IMR-90 (cell line): ENCODE data around the gene TDG. TPM values are rescaled to one million over a fixed set of nuclear protein-coding genes. Genes with fewer than 3 reads are reported as not detected.

Experiments
- ATAC-seq: fragments of 200-7000 bp; cut with Tn5 transposase; 2 replicates; pipeline ENCODE4 v1.9.1; 2020; ENCODE audit warnings: low read depth, mild to moderate bottlenecking, moderate library complexity
- BruUV-seq: library from RNA; stranded (reverse); fragments of 400-500 nt; replicated peaks from 2 replicates; lab custom pipeline; 2021; lab: Mats Ljungman, UMichigan
- CTCF ChIA-PET: fragments of 300-600 bp; formaldehyde crosslinking; extraction: SDS; loops from one replicate; lab custom pipeline; 2021; ENCODE audit warnings: antibody characterized with exemption; lab: Yijun Ruan, JAX
- POLR2A ChIA-PET: fragments of 300-600 bp; sonication (Branson Sonifier 250); formaldehyde crosslinking; loops from one replicate; lab custom pipeline; 2022; ENCODE audit warnings: antibody characterized with exemption; ENCODE audit not compliant: unreplicated experiment; lab: Charles Lee
- DNase-seq: peaks from one replicate; pipeline ENCODE4 v3.0.0; 2013
- H2AFZ ChIP-seq: replicated peaks from 2 replicates; pipeline ENCODE3; 2013; ENCODE audit warnings: low read length, mild to moderate bottlenecking; ENCODE audit not compliant: poor library complexity
- H2AK5ac ChIP-seq: 2 replicates; pipeline ENCODE4 v1.6.1; 2013; ENCODE audit warnings: low read depth, low read length, inconsistent platforms
- H2AK9ac ChIP-seq: replicated peaks from 2 replicates; pipeline ENCODE3; 2013; ENCODE audit warnings: mild to moderate bottlenecking, low read depth, low read length, moderate library complexity; ENCODE audit not compliant: poor library complexity
- H2BK120ac ChIP-seq: 2 replicates; pipeline ENCODE4 v1.6.1; 2013; ENCODE audit warnings: low read depth, low read length, inconsistent platforms
- H2BK15ac ChIP-seq: 3 replicates; pipeline ENCODE4 v1.6.1; 2013; ENCODE audit warnings: low read depth, low read length, inconsistent platforms
- H2BK20ac ChIP-seq: 2 replicates; pipeline ENCODE4 v1.6.1; 2013; ENCODE audit warnings: low read depth, mild to moderate bottlenecking, inconsistent platforms, low read length, moderate library complexity
- H2BK5ac ChIP-seq: 2 replicates; pipeline ENCODE4 v1.6.1; 2013; ENCODE audit warnings: mild to moderate bottlenecking, low read depth, low read length, inconsistent platforms; ENCODE audit not compliant: poor library complexity, severe bottlenecking
- H3K14ac ChIP-seq: replicated peaks from 2 replicates; pipeline ENCODE4 v1.6.1; 2013; ENCODE audit warnings: low read depth, low read length, inconsistent platforms
- H3K18ac ChIP-seq: 2 replicates; pipeline ENCODE4 v1.6.1; 2013; ENCODE audit warnings: low read depth, low read length, control low read depth
- H3K23ac ChIP-seq: 2 replicates; pipeline ENCODE4 v1.6.1; 2013; ENCODE audit warnings: low read depth, low read length, inconsistent platforms
- H3K27ac ChIP-seq: 2 replicates; pipeline ENCODE4 v1.5.1; 2013; ENCODE audit warnings: mild to moderate bottlenecking, control low read depth, low read length; ENCODE audit not compliant: insufficient read depth
- H3K27me3 ChIP-seq: 2 replicates; pipeline ENCODE4 v1.6.1; 2013; ENCODE audit warnings: low read length; ENCODE audit not compliant: control insufficient read depth, insufficient read depth
- H3K36me3 ChIP-seq: 2 replicates; pipeline ENCODE4 v1.6.1; 2013; ENCODE audit warnings: low read length, mixed read lengths; ENCODE audit not compliant: control insufficient read depth, insufficient read depth
- H3K4ac ChIP-seq: 2 replicates; pipeline ENCODE4 v1.6.1; 2013; ENCODE audit warnings: low read depth, low read length, inconsistent platforms
- H3K4me1 ChIP-seq: 2 replicates; pipeline ENCODE4 v1.6.1; 2013; ENCODE audit warnings: low read length, mixed read lengths; ENCODE audit not compliant: control insufficient read depth, insufficient read depth
- H3K4me2 ChIP-seq: 2 replicates; pipeline ENCODE4 v1.6.1; 2013; ENCODE audit warnings: low read depth, mild to moderate bottlenecking, control low read depth, low read length, moderate library complexity
- H3K4me3 ChIP-seq: 2 replicates; pipeline ENCODE4 v1.5.1; 2013; ENCODE audit warnings: low read depth, mild to moderate bottlenecking, control low read depth, low read length, moderate library complexity; ENCODE audit not compliant: insufficient read depth
- H3K56ac ChIP-seq: 2 replicates; pipeline ENCODE4 v1.6.1; 2013; ENCODE audit warnings: low read length, inconsistent platforms; ENCODE audit not compliant: insufficient read depth; ENCODE audit errors: extremely low read depth
- H3K79me1 ChIP-seq, 2 experiments: 2 replicates each; pipeline ENCODE4 v1.6.1; 2013; ENCODE audit warnings: low read length in 2 of 2, inconsistent platforms in 1 of 2, low read depth in 1 of 2
- H3K9ac ChIP-seq: 2 replicates; pipeline ENCODE4 v1.6.1; 2013; ENCODE audit warnings: low read depth, low read length, control low read depth
- H3K9me1 ChIP-seq: 2 replicates; pipeline ENCODE4 v1.6.1; 2013; ENCODE audit warnings: low read length, inconsistent platforms; ENCODE audit not compliant: insufficient read depth
- H3K9me3 ChIP-seq: 2 replicates; pipeline ENCODE4 v1.6.1; 2013; ENCODE audit warnings: low read length; ENCODE audit not compliant: control insufficient read depth, insufficient read depth
- H4K20me1 ChIP-seq: 2 replicates; pipeline ENCODE4 v1.6.1; 2013; ENCODE audit warnings: low read length, inconsistent platforms; ENCODE audit not compliant: insufficient read depth
- H4K5ac ChIP-seq: 2 replicates; pipeline ENCODE4 v1.6.1; 2013; ENCODE audit warnings: mild to moderate bottlenecking, low read depth, low read length, control low read depth
- H4K8ac ChIP-seq, 2 experiments: 2 replicates each; pipeline ENCODE4 v1.6.1; 2013; ENCODE audit warnings: low read depth in 2 of 2, low read length in 2 of 2, control low read depth in 1 of 2, inconsistent platforms in 1 of 2
- H4K91ac ChIP-seq: 2 replicates; pipeline ENCODE4 v1.6.1; 2013; ENCODE audit warnings: low read depth, low read length, inconsistent platforms; ENCODE audit not compliant: insufficient read depth
- SMC3 ChIP-seq: fragments of 150-350 bp; IDR thresholded peaks from 2 replicates; pipeline ENCODE4 v1.6.1; 2016; ENCODE audit warnings: low read depth, mild to moderate bottlenecking, antibody characterized with exemption, low read length, moderate library complexity
- WGBS, 2 experiments: methylation state at CpG; one replicate each; pipeline versions ENCODE4 v1.1.5 to v1.1.7; 2013; ENCODE audit warnings: missing lambda C conversion rate in 2 of 2; ENCODE audit not compliant: insufficient read length in 1 of 2; ENCODE audit errors: extremely low coverage in 2 of 2; 5-methylcytosine and 5-hydroxymethylcytosine counted together
- dilution Hi-C: fragments of 300-500 bp; cut with HindIII; formaldehyde crosslinking; loops from one replicate; pipeline ENCODE4 v1.14.3; 2018; ENCODE audit warnings: low sequenced_read_pairs; ENCODE audit not compliant: unreplicated experiment
- in situ Hi-C: fragments of 300-500 bp; cut with MboI; formaldehyde crosslinking; loops from 3 replicates; pipeline ENCODE4 v1.14.3; 2019; ENCODE audit warnings: low sequenced_read_pairs, inconsistent platforms, mixed read lengths
- intact Hi-C: fragments of 100-400 bp; cut with micrococcal nuclease; formaldehyde crosslinking; loops from 2 replicates; pipeline ENCODE4 v1.10.0; 2022
- polyA plus RNA-seq, 3 experiments: library from polyadenylated mRNA; depleted of rRNA; stranded (reverse); fragments of >200 nt; gene quantifications; 2 replicates each; pipeline ENCODE4 v1.2.3, GENCODE V29; 2012; ENCODE audit warnings: low replicate concordance in 1 of 3
- total RNA-seq: library from RNA; depleted of rRNA; stranded (reverse); fragments of >200 nt; gene quantifications from 2 replicates; pipeline ENCODE4 v1.2.3, GENCODE V29; 2012
- TF ChIP-seq, protein P1 (sequence below): conservative IDR thresholded peaks from 2 replicates; pipeline ENCODE4 v1.5.1; 2012; ENCODE audit warnings: mild to moderate bottlenecking, low read depth, low read length, improper control_type of control experiment

The TDG gene
- total and polyA plus RNA-seq, 2 of the 4 experiments (the other 2 are of a cell fraction): 14.0 to 14.7 TPM

DNA sequence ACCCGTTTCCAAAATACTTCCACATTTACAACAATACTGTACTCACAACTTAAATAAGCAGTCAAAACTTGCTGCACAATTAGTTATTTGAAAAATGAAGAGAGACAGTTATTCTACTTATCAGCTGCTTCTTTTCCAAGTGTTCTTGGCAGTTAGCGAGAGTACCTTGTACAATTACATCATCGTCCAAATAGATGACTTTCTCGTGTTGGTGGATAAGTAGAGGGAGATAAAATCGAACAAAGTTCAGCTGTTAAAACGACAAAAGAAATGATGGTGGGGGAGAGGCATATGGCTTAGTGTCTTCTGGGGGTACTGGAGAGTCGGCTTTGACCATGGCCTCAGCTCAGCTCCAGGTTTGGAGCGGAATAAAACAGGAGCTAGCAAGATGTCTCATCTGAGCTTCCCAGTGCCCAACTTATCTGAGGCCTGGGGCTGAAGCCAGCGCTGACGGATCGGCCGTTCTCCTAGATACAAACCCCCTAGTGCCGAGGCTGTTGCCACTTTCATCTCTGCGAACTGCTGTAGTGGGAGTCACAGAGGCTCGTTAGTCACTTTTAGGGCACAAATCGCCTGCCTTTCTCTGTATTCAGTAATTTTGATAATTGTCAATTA lies 31.7 kb downstream of the TDG start:
- Histone ChIP-seq H2AK5ac (no peak overlapping the region), H3K79me1 (no peaks in the 10 kb centered on the region), H3K14ac (no peak overlapping the region), H2BK120ac (no peak overlapping the region), H2BK20ac (no peak overlapping the region), H4K5ac (no peak overlapping the region), H4K91ac (no peak overlapping the region), H3K4me2 (no peak overlapping the region), H3K4ac (no peak overlapping the region), H2BK15ac (no peak overlapping the region), H3K4me3 (no peak overlapping the region), H4K8ac (no peak overlapping the region), H3K4me1 (no peaks in the 10 kb centered on the region), H3K27ac (no peak overlapping the region), H3K18ac (no peak overlapping the region), H2AFZ (no peak overlapping the region), H2BK5ac (no peak overlapping the region), H3K56ac (no peak overlapping the region), H3K27me3 (no peaks in the 10 kb centered on the region), H2AK9ac (no peak overlapping the region), H4K20me1 (no peaks in the 10 kb centered on the region), H3K9me1 (no peaks in the 10 kb centered on the region), H3K36me3 (no peaks in the 10 kb centered on the region; the same call in 1 of the 2 replicates), H3K23ac (no peak overlapping the region), H3K9me3 (no peaks in the 10 kb centered on the region), H3K9ac (no peak overlapping the region)
- ChIA-PET POLR2A (no interaction called here), CTCF (interaction anchor here (0.7 kb wide), 1 partner anchor 130 kb away, joined by 15 read pairs; no protein-coding TSS in a partner anchor)
- TF ChIP-seq, protein P1, sequence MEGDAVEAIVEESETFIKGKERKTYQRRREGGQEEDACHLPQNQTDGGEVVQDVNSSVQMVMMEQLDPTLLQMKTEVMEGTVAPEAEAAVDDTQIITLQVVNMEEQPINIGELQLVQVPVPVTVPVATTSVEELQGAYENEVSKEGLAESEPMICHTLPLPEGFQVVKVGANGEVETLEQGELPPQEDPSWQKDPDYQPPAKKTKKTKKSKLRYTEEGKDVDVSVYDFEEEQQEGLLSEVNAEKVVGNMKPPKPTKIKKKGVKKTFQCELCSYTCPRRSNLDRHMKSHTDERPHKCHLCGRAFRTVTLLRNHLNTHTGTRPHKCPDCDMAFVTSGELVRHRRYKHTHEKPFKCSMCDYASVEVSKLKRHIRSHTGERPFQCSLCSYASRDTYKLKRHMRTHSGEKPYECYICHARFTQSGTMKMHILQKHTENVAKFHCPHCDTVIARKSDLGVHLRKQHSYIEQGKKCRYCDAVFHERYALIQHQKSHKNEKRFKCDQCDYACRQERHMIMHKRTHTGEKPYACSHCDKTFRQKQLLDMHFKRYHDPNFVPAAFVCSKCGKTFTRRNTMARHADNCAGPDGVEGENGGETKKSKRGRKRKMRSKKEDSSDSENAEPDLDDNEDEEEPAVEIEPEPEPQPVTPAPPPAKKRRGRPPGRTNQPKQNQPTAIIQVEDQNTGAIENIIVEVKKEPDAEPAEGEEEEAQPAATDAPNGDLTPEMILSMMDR: no peak
- no peak for TF ChIP-seq SMC3
- dilution Hi-C loops: no loop called here
- DNase-seq (peak; percentile 22), ATAC-seq (no peak; the same call in 1 of the 2 replicates)
- in situ Hi-C loops: no loop called here
- BruUV-seq: no TSS peak
- WGBS, 2 experiments: 67% methylated on average over 2 of the region's 16 CpGs; no CpG with 5 or more reads in 1 of the 2 experiments
- intact Hi-C loops: no loop called here
